HepG2 (cell line): ENCODE measurements around the gene GIMAP8.

Experiments
- EZH2 ChIP-seq: conservative IDR thresholded peaks from 2 replicates; pipeline ENCODE4 v1.6.1; 2012; ENCODE audit warnings: mild to moderate bottlenecking, low read depth, low read length, moderate library complexity
- GFI1 ChIP-seq: sonication (generic); formaldehyde crosslinking; IDR thresholded peaks from 2 replicates; pipeline ENCODE4 v1.5.0; 2020; ENCODE audit warnings: missing genetic modification reagents, mild to moderate bottlenecking, borderline replicate concordance
- MXD4 ChIP-seq: IDR thresholded peaks from 2 replicates; pipeline ENCODE4 v1.6.1; 2016; ENCODE audit warnings: mild to moderate bottlenecking, missing biosample characterization, missing genetic modification reagents
- NFE2 ChIP-seq: sonication (generic); formaldehyde crosslinking; IDR thresholded peaks from 2 replicates; pipeline ENCODE4 v1.4.0; 2020; ENCODE audit warnings: missing genetic modification reagents
- POLR2AphosphoS5 ChIP-seq: IDR thresholded peaks from 2 replicates; pipeline ENCODE4 v1.6.1; 2012; ENCODE audit warnings: low read depth, low read length
- SMAD9 ChIP-seq: sonication (generic); formaldehyde crosslinking; IDR thresholded peaks from 2 replicates; pipeline ENCODE4 v1.5.1; 2020; ENCODE audit warnings: mild to moderate bottlenecking, missing genetic modification reagents
- SMC3 ChIP-seq: IDR thresholded peaks from 2 replicates; pipeline ENCODE4 v1.6.1; 2011; ENCODE audit warnings: low read length, improper control_type of control experiment
- THYN1 ChIP-seq: sonication (generic); formaldehyde crosslinking; IDR thresholded peaks from 2 replicates; pipeline ENCODE4 v1.8.1; 2023; ENCODE audit warnings: low read depth, mild to moderate bottlenecking, moderate library complexity, missing genetic modification reagents, borderline replicate concordance
- YY1 ChIP-seq: IDR thresholded peaks from 2 replicates; pipeline ENCODE4 v1.6.1; 2011; ENCODE audit warnings: low read length, low read depth, moderate library complexity, mild to moderate bottlenecking; ENCODE audit not compliant: insufficient read depth, insufficient replicate concordance
- ZC3H4 ChIP-seq: sonication (generic); formaldehyde crosslinking; IDR thresholded peaks from 2 replicates; pipeline ENCODE4 v1.4.0; 2020; ENCODE audit warnings: missing genetic modification reagents, borderline replicate concordance
- ZNF879 ChIP-seq: sonication (generic); formaldehyde crosslinking; IDR thresholded peaks from 2 replicates; pipeline ENCODE4 v1.8.1; 2023; ENCODE audit warnings: missing genetic modification reagents
- TF ChIP-seq, protein P1 (sequence below): sonication (generic); formaldehyde crosslinking; IDR thresholded peaks from 2 replicates; pipeline ENCODE4 v1.5.0; 2020; ENCODE audit warnings: mild to moderate bottlenecking, missing genetic modification reagents, moderate library complexity

DNA sequence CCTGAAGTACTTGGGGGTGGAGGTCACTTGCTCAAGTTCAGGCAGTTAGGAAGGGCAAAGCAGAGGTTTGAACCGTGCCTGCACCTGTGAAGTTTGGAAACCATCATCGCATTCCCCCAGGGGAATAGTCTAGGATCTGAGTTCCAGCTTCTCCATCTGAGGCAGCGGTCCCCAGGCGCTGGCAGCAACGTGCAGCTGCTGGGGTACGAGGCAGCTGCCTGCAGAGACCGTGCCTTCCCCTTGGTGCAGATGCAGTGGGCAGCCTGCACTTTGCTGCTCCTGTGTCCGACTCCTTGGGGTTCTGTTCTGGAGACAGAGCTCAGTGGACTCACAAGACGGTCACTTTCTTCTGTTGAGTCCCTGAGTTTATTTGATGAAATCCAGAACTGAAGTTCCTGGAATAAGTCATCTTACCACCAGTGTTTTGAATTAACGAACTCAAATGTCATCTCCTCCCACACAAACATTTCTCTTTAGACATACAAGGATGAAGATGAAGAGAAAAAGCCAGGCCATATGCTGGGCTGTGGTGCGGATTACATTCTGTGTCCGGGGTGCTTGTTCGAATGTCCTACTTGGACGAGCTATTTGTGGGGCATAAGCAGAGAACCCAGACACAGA lies 19.9 kb upstream of the GIMAP8 start:
- no peak for TF ChIP-seq ZNF879 (CRISPR knock-in tag)
- TF ChIP-seq THYN1 (CRISPR knock-in tag), result no peak
- TF ChIP-seq POLR2AphosphoS5, result no peak
- no peak for TF ChIP-seq YY1
- no peak for TF ChIP-seq SMC3
- TF ChIP-seq SMAD9 (CRISPR knock-in tag), result no peak
- TF ChIP-seq, protein P1, sequence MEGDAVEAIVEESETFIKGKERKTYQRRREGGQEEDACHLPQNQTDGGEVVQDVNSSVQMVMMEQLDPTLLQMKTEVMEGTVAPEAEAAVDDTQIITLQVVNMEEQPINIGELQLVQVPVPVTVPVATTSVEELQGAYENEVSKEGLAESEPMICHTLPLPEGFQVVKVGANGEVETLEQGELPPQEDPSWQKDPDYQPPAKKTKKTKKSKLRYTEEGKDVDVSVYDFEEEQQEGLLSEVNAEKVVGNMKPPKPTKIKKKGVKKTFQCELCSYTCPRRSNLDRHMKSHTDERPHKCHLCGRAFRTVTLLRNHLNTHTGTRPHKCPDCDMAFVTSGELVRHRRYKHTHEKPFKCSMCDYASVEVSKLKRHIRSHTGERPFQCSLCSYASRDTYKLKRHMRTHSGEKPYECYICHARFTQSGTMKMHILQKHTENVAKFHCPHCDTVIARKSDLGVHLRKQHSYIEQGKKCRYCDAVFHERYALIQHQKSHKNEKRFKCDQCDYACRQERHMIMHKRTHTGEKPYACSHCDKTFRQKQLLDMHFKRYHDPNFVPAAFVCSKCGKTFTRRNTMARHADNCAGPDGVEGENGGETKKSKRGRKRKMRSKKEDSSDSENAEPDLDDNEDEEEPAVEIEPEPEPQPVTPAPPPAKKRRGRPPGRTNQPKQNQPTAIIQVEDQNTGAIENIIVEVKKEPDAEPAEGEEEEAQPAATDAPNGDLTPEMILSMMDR (CRISPR knock-in tag), result no peak
- TF ChIP-seq ZC3H4, result no peak
- no peak for TF ChIP-seq NFE2 (CRISPR knock-in tag)
- TF ChIP-seq GFI1 (CRISPR knock-in tag), result no peak
- no peak for TF ChIP-seq EZH2
- TF ChIP-seq MXD4 (CRISPR knock-in tag), result no peak
